Astrocyte (in vitro differentiated cells and primary cell): ENCODE measurements around the gene TRMT61A.

Experiments
- CTCF ChIP-seq: IDR thresholded peaks from 2 replicates; pipeline ENCODE4 v1.5.1; 2011; ENCODE audit warnings: low read depth, mild to moderate bottlenecking, inconsistent platforms, low read length, moderate library complexity; ENCODE audit not compliant: insufficient read depth
- EZH2 ChIP-seq: IDR thresholded peaks from 2 replicates; pipeline ENCODE4 v1.6.1; 2012; ENCODE audit warnings: mild to moderate bottlenecking, low read length, inconsistent platforms; ENCODE audit not compliant: insufficient read depth

DNA sequence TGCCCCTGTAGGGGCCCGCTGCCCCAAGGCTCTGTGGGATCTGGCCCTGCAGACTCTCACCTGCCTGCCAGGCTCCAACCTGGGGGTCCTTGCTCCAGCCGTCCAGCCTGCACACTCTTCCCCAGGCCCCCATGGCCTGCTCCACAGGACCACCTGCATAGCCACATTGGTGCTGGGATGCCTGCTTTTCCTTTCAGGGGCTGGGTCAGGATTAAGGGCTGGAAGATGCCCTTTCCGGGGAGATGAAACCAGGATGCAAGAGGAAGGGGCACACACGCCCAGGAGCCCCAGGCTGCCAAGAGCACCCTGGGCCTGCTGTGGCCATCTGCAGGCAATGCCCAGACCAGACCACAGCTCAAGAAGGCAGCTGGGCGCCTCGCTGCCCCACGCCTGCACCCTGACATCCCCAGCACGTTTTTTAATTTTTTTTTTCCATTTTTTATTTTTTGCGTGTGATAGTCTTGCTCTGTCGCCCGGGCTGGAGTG, 18.5 kb downstream of the TRMT61A start:
- TF ChIP-seq CTCF (no peak), EZH2 (no peak)
